GM21529 (cell line): ENCODE results near the gene MACROD1.

Experiments used
- ATAC-seq: cut with Tn5 transposase; IDR thresholded peaks from one replicate; pipeline ENCODE4 v1.9.1; 2021; ENCODE audit not compliant: unreplicated experiment

Gene MACROD1

GRCh38 chr11:64077607-64078006, 88.3 kb downstream of the MACROD1 start:
- no peak for ATAC-seq

GRCh38 chr11:64076758-64077157, 89.2 kb downstream of the MACROD1 start:
- no peak for ATAC-seq

- ATAC-seq, result no peak
Observed at GRCh38 chr11:64074239-64074638, 91.7 kb downstream of the MACROD1 start.

- no peak for ATAC-seq
Observed at GRCh38 chr11:64073542-64073941, 92.4 kb downstream of the MACROD1 start.

GRCh38 chr11:64072871-64073270, 93.0 kb downstream of the MACROD1 start:
- no peak for ATAC-seq

GRCh38 chr11:64072403-64072802, 93.5 kb downstream of the MACROD1 start:
- no peak for ATAC-seq

GRCh38 chr11:64071849-64072248, 94.1 kb downstream of the MACROD1 start:
- ATAC-seq, result no peak

GRCh38 chr11:64070314-64070681, 95.6 kb downstream of the MACROD1 start:
- ATAC-seq, result no peak

GRCh38 chr11:64069401-64070313, 96.3 kb downstream of the MACROD1 start:
- no peak for ATAC-seq

- no peak for ATAC-seq
Observed at GRCh38 chr11:64068705-64069400, 97.1 kb downstream of the MACROD1 start.

GRCh38 chr11:64067230-64067993, 98.5 kb downstream of the MACROD1 start:
- no peak for ATAC-seq

- ATAC-seq, result no peak
Observed at GRCh38 chr11:64065712-64066111, 100.2 kb downstream of the MACROD1 start.

GRCh38 chr11:64065141-64065465, 100.8 kb downstream of the MACROD1 start:
- no peak for ATAC-seq

- ATAC-seq, result no peak
Observed at GRCh38 chr11:64064374-64065140, 101.4 kb downstream of the MACROD1 start.

GRCh38 chr11:64063777-64064176, 102.1 kb downstream of the MACROD1 start:
- ATAC-seq, result no peak

- ATAC-seq, result no peak
Observed at GRCh38 chr11:64062185-64063039, 103.5 kb downstream of the MACROD1 start.

- ATAC-seq, result no peak
Observed at GRCh38 chr11:64060861-64061444, 105.0 kb downstream of the MACROD1 start.

- ATAC-seq, result no peak
Observed at GRCh38 chr11:64060263-64060860, 105.6 kb downstream of the MACROD1 start.
